Gastroesophageal sphincter (tissue), 4 donors: ENCODE data around the gene ZCCHC3. TPM values are rescaled to one million over a fixed set of nuclear protein-coding genes. Genes with fewer than 3 reads are reported as not detected.

Experiments
- ATAC-seq: fragments of 150-250 bp; one replicate; pipeline ENCODE4 v1.9.1; 2016; ENCODE audit warnings: mild to moderate bottlenecking, moderate library complexity
- H3K27ac ChIP-seq, 4 donors: fragments of 200-600 bp; sonication (generic) in 3 of 4; 1 replicate in 3 of 4; 2 replicates in 1 of 4; pipeline ENCODE4 v1.5.1; 2016 to 2019
- H3K27me3 ChIP-seq: fragments of 200-600 bp; sonication (generic); one replicate; pipeline ENCODE4 v1.5.1; 2019
- H3K36me3 ChIP-seq, 2 donors: fragments of 200-600 bp; sonication (generic); one replicate each; pipeline ENCODE4 v1.5.1; 2019; ENCODE audit warnings: control low read depth in 1 of 2
- H3K4me1 ChIP-seq, 3 donors: fragments of 200-600 bp; sonication (generic); 1 replicate in 2 of 3; 2 replicates in 1 of 3; pipeline ENCODE4 v1.5.1; 2016 to 2019; ENCODE audit warnings: control low read depth in 2 of 3
- H3K4me3 ChIP-seq, 2 donors: fragments of 200-600 bp; sonication (generic); one replicate each; pipeline ENCODE4 v1.5.1; 2019; ENCODE audit warnings: mild to moderate bottlenecking in 1 of 2, moderate library complexity in 1 of 2
- H3K9me3 ChIP-seq, 3 donors: fragments of 200-600 bp; sonication (generic); one replicate each; pipeline ENCODE4 v1.5.1; 2017 to 2019; ENCODE audit warnings: control low read depth in 2 of 3
- CTCF ChIP-seq, 4 experiments: fragments of 200-600 bp in 2 of 4; fragments of 450-650 bp in 2 of 4; sonication (generic) in 1 of 4; IDR thresholded peaks; one replicate each; pipeline ENCODE4 v1.5.1; 2017 to 2019; ENCODE audit warnings: antibody characterized with exemption in 4 of 4, mild to moderate bottlenecking in 2 of 4, moderate library complexity in 2 of 4
- EP300 ChIP-seq: sonication (generic); formaldehyde crosslinking; IDR thresholded peaks from one replicate; pipeline ENCODE4 v1.6.1; 2017; ENCODE audit warnings: antibody characterized with exemption, mild to moderate bottlenecking
- POLR2A ChIP-seq, 2 donors: fragments of 450-650 bp; IDR thresholded peaks; one replicate each; pipeline ENCODE4 v1.6.1; 2017; ENCODE audit warnings: antibody characterized with exemption in 2 of 2, mild to moderate bottlenecking in 2 of 2, moderate library complexity in 1 of 2
- POLR2AphosphoS5 ChIP-seq: sonication (generic); formaldehyde crosslinking; IDR thresholded peaks from one replicate; pipeline ENCODE4 v1.6.1; 2017; ENCODE audit warnings: antibody characterized with exemption
- WGBS, 2 donors: methylation state at CpG; one replicate each; pipeline ENCODE4 v1.1.5; 2018; ENCODE audit warnings: low coverage in 1 of 2; 5-methylcytosine and 5-hydroxymethylcytosine counted together
- total RNA-seq, 4 donors: library from RNA; depleted of rRNA; stranded (reverse); fragments of >200 nt; gene quantifications; one replicate each; pipeline ENCODE4 v1.1.0, GENCODE V29; 2016

Gene ZCCHC3
- total RNA-seq, 4 donors from 2014 or later: 17.4 to 24.0 (median 21.4) TPM

- Histone ChIP-seq H3K4me3 (no peak overlapping the region), H3K27me3 (no peaks in the 10 kb centered on the region), H3K4me1 (no peaks in the 10 kb centered on the region), H3K36me3 (peaks cover 0 to 73% of the 10 kb centered on the region in 2 donors), H3K9me3 (no peaks in the 10 kb centered on the region), H3K27ac (no peak overlapping the region)
- TF ChIP-seq CTCF (IDR thresholded peaks at IDR 0.05) (no peak), POLR2AphosphoS5 (no peak), POLR2A (IDR thresholded peaks at IDR 0.05) (no peak), EP300 (no peak)
- 40 to 48% methylated on average over 2 to 28 of the region's 88 CpGs for WGBS, 2 donors
- ATAC-seq: peak; percentile 46
Observed at GRCh38 chr20:278607-279571, 18.5 kb upstream of the ZCCHC3 start.

- Histone ChIP-seq H3K4me1 (peaks cover 0 to 3% (median 0%) of the 10 kb centered on the region in 3 donors), H3K27me3 (no peaks in the 10 kb centered on the region), H3K36me3 (peaks cover 0 to 33% of the 10 kb centered on the region in 2 donors), H3K9me3 (no peaks in the 10 kb centered on the region), H3K4me3 (no peak overlapping the region), H3K27ac (no peak overlapping the region)
- TF ChIP-seq EP300 (no peak), POLR2A (IDR thresholded peaks at IDR 0.05) (no peak), CTCF (IDR thresholded peaks at IDR 0.05) (no peak), POLR2AphosphoS5 (no peak)
- 72 to 100% methylated on average over 1 to 2 of the region's 3 CpGs for WGBS, 2 donors
- no peak for ATAC-seq
Observed at GRCh38 chr20:284172-284571, 13.2 kb upstream of the ZCCHC3 start.

- no peaks in the 10 kb centered on the region for H3K9me3 ChIP-seq
- 81 to 83% methylated on average over 1 to 2 of the region's 2 CpGs for WGBS, 2 donors
- no peak overlapping the region for H3K4me3 ChIP-seq
- no peak overlapping the region for H3K27ac ChIP-seq
- no peak for ATAC-seq
- H3K27me3 ChIP-seq: no peaks in the 10 kb centered on the region
- peaks cover 0 to 22% (median 3%) of the 10 kb centered on the region in 3 donors for H3K4me1 ChIP-seq
- H3K36me3 ChIP-seq: peaks cover 0 to 22% of the 10 kb centered on the region in 2 donors
- TF ChIP-seq POLR2A (IDR thresholded peaks at IDR 0.05) (no peak), POLR2AphosphoS5 (no peak), EP300 (no peak), CTCF (IDR thresholded peaks at IDR 0.05) (no peak)
Observed at GRCh38 chr20:286508-286907, 10.9 kb upstream of the ZCCHC3 start.

GRCh38 chr20:288956-289692 lies 8.2 kb upstream of the ZCCHC3 start:
- Histone ChIP-seq H3K9me3 (no peaks in the 10 kb centered on the region), H3K4me1 (peaks cover 0 to 24% (median 3%) of the 10 kb centered on the region in 3 donors), H3K4me3 (no peak overlapping the region), H3K27ac (peak overlapping the region in 1 of 4 donors; percentile 87), H3K36me3 (no peaks in the 10 kb centered on the region), H3K27me3 (no peaks in the 10 kb centered on the region)
- TF ChIP-seq POLR2A (IDR thresholded peaks at IDR 0.05) (no peak), POLR2AphosphoS5 (no peak)
- WGBS, 2 donors: 88 to 92% methylated on average over 2 to 3 of the region's 3 CpGs
- no peak for ATAC-seq

GRCh38 chr20:289693-290083 lies 7.7 kb upstream of the ZCCHC3 start:
- H3K27me3 ChIP-seq: no peaks in the 10 kb centered on the region
- H3K4me3 ChIP-seq: peak overlapping the region; percentile 40 to 68
- ATAC-seq: no peak
- H3K27ac ChIP-seq: peak overlapping the region; percentile 19 to 87 (median 85)
- no peaks in the 10 kb centered on the region for H3K36me3 ChIP-seq
- TF ChIP-seq EP300 (no peak), CTCF (IDR thresholded peaks at IDR 0.05) (no peak), POLR2AphosphoS5 (no peak), POLR2A (IDR thresholded peaks at IDR 0.05) (no peak)
- H3K9me3 ChIP-seq: no peaks in the 10 kb centered on the region
- peaks cover 0 to 24% (median 3%) of the 10 kb centered on the region in 3 donors for H3K4me1 ChIP-seq
- WGBS, 2 donors: 31 to 40% methylated on average over 2 of the region's 2 CpGs
